ENCODE results near the gene CEND1. TPM values are rescaled to one million over a fixed set of nuclear protein-coding genes. Genes with fewer than 3 reads are reported as not detected.
A peak's percentile ranks its signal among the peaks of the same experiment; 100 is the strongest.

CEND1 gene
- total RNA-seq, 2 donors from 2014 or later = not detected

DNA sequence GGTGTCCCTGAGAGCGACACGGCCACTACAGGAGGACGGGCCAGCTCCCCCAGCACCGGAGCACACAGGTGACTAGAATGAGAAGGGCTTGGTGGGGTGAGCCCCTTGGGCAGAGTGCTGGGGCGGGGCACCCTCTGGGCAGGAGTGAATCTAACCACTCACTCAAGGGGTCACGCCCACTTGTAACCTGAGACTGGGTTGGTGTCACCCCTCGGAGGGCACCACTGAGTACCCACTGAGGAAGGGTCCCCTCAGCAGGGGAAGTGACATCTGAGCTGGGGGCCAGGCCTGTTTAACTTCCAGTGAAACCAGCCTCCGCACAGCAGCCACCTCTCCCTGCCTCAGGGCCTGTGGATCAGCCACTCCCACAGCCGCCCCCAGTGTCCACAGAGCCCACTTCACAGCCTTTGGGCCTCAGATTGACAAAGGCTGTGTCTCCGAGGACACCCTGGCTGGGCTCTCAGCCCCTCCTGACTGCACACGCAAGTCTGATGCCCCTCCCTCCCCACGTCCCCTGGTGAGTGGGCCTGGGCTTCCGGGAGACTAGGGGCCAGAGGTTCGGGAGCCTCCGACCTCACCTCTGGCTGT, 18.2 kb downstream of the CEND1 start:
- intact Hi-C loops (cut with DNase I) = no loop called here
- DNase-seq (ENCODE audit: low spot score) = peak; percentile 66

DNA sequence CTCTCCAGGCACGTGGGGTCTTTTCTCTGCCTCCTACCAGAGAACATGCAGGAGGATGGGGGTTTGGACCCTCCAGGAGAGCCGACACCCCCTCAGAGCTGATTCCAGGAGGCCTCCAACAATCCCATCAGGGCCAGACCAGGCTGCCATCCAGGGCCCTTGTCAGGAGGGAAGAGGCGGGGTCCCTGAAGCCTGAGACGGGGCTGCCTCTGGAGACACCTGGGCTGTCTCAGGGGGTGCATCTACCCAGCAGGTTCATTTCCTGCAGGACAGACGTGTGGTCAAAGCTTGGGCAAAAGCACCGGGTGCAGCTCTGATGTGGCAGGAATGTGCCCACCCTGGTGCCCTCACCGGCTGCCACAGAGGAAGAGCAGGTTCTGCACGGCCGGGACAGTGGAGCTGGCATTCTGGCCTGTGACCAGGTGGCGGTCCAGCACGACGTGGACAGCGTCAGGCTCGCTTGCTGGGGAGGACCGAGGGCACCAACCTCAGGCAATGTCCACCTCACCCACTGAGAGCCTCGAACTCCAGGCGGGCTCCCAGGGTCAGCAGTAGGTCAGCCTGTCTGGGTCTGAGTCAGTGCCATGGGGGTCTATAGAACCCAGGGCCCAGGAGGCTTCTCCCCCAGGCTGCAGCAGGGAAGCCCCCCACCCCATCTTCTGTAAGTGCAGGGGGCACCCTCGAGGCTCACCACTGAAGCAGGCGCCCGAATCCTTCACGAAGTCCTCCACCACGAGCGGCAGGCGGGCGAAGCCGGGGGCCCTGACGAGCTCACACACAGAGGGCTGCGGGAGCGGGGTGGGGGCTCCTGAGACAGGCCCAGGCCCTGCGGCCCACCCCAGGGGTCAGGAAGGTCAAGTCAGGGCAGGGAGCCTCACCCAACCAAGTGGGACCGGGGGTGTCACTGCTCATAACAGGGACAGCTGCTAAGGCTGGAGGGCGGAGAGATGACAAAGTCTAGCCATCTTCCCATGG, 19.0 kb downstream of the CEND1 start:
- peak; percentile 73 for DNase-seq (ENCODE audit: low spot score)

DNA sequence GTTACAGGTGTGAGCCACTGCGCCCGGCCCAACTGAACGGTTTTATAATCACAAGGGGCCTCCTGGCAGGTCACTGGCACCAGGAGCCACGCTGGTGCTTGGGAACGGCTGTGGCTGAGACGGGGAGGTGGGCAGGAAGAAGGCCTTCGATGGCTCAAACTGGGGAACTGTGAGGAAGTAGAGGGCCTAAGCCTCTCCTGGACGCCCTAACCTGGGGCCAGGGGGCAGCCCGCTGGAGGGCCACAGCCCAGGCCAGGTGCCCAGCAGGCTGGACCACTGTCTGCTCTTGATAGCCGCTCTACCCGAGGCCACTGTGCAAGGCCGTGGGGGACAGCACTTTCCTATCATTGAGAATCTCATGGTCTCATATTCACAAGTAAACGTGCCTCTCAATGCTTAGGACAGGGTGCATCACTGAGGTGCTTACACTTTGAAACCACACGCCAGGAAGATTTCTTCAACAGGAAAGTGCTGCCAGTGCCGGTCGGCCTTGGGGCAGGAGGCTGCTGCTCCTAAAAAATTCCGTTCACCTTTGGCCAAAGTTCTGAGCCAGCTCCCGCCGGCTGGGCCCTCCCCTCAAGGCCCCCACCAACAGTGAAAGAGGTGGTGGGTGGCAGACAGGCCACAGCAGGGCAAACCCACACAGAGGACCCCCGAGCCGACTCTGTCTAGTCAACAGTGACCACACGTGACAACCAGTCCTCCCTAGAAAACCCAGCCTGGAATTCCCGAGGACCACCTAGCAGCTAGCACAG, 19.8 kb downstream of the CEND1 start:
- peak; percentile 66 for DNase-seq (ENCODE audit: low spot score)
- intact Hi-C loops (cut with DNase I) = no loop called here

More for the DNA sequence above, 19.0 kb downstream of the CEND1 start:
- intact Hi-C loops (cut with DNase I) = no loop called here

DNA sequence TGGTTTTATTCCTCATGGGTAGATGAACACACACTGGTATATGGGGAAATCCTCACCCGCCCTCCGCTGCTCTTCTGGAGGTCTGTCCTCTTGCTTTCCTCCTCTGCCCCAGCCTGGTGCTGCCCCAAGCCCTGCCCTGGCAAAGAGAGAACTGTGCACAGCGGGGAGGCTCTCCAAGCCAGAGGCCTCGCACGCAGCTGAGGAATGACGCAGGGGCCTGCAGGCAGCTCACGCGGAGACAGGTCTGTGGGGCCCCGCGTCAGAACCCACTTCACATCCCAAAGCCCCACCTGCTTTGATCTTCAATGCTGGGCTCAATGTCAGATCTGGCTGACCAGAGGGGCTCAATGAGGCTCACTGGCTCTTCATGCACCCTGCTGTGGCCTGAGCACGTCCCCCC, 22.7 kb downstream of the CEND1 start:
- intact Hi-C loops (cut with DNase I) = no loop called here
- DNase-seq (ENCODE audit: low spot score) = no peak

- no peak for DNase-seq (ENCODE audit: low spot score)
- intact Hi-C loops (cut with DNase I) = no loop called here
Measured at GRCh38 chr11:766936-767210, 23.0 kb downstream of the CEND1 start.

DNA sequence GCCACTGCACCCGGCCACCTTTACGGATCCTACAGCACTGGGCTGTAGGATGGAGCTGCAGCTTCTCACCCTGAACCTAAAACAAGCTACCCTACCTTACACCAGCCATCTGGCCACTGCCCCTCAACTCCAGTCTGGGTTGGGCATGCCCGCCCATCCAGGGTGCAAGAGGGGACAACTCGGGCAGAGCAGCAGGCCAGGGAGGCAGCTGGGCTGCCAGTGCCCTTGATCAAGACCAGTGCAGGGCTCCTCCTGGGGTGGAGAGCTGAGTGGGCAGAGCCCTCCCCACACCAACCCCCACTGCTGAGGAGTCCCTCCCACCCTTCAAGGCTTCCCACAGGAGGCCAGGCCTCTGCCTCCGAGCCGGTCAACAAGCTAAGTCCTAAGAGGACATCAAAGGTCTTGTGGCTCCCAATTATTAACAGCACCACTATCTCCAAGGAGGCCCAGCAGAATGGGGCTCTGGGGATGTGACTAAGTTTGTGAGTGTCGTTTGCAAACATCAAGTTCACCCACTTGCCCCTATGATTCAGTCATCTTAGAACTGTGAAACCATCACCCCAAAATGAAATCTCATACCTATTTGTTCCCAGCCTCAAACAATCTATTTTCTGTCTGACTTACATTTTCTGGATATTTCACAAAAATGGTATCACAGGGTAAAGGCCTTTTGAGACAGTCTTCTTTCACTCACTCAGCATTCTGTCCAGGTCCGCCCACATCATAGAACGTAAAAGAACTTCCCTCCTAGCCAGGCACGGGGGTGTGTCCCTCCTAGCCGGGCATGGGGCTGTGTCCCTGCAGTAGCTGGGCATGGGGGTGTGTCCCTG, 23.6 kb downstream of the CEND1 start:
- intact Hi-C loops (cut with DNase I) = no loop called here
- DNase-seq (ENCODE audit: low spot score) = no peak

- DNase-seq (ENCODE audit: low spot score) = no peak
- intact Hi-C loops (cut with DNase I) = no loop called here
Measured at GRCh38 chr11:765802-766091, 24.1 kb downstream of the CEND1 start.

- intact Hi-C loops (cut with DNase I) = no loop called here
- no peak for DNase-seq (ENCODE audit: low spot score)
Measured at GRCh38 chr11:765025-765801, 24.7 kb downstream of the CEND1 start.

DNA sequence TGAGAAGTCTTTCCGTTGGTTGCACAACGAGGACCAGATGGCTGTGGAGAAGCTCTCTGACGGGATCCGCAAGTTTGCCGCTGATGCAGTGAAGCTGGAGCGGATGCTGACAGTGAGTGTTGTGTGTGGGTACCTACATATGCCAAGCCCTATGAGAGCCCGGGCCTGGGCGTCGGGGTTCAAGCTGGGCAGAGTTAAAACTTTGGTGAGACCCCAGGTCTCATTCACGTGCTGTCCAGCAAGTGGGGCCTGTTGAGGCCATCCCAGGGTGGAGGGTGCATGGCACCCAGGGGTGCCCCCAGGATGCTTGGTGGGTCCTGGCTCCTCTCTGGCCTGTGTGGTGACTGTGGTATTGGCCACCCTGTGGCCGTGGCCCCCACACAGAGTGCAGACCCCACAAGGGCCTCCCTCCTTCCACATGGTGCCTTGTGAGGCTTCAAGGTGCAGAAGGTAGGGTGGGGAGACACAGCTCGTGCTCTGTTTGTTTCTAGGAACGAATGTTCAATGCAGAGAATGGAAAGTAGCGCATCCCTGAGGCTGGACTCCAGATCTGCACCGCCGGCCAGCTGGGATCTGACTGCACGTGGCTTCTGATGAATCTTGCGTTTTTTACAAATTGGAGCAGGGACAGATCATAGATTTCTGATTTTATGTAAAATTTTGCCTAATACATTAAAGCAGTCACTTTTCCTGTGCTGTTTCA, 25.4 kb downstream of the CEND1 start:
- DNase-seq (ENCODE audit: low spot score) = no peak
- intact Hi-C loops (cut with DNase I) = no loop called here

GRCh38 chr11:763549-764321, 26.2 kb downstream of the CEND1 start:
- intact Hi-C loops (cut with DNase I) = no loop called here
- no peak for DNase-seq (ENCODE audit: low spot score)

DNA sequence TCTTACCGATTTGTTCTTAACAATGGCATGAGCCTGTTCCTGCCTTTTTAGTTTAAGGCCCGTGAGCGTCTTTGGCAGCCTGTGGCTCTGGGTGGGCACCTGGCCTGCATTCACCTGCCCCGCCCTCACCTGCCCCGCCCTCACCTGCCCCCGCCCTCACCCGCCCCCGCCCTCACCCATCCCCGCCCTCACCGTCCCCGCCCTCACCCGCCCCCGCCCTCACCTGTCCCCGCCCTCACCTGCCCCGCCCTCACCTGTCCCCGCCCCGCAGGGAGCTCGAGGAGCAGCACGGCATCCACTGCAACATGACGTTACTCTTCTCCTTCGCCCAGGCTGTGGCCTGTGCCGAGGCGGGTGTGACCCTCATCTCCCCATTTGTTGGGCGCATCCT, 26.8 kb downstream of the CEND1 start:
- no peak for DNase-seq (ENCODE audit: low spot score)
- intact Hi-C loops (cut with DNase I) = no loop called here

- no peak for DNase-seq (ENCODE audit: low spot score)
- intact Hi-C loops (cut with DNase I) = no loop called here
Measured at GRCh38 chr11:762421-763072, 27.3 kb downstream of the CEND1 start.

DNA sequence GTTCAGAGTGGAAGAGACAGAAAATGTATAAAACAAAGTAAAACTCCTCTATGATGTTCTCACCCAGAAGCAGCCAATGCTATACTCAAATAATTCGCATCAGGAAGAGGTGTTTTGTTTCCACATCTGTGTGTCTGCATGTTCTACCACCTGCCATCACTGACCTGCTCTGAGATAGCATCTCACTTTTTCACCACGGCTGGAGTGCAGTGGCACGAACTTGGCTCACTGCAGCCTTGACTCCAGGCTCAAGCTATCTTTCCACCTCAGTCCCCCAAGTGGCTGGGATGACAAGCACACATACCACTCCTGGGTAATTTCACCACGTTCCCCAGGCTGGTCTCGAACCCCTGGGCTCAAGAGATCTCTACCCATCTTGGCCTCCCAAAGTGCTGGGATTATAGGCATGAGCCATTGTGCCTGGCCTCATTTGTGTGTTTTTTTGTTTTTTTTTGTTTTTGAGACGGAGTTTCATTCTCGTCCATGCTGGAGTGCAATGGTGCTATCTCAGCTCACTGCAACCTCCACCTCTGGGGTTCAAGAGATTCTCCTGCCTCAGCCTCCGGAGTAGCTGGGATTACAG, 28.3 kb downstream of the CEND1 start:
- DNase-seq (ENCODE audit: low spot score) = no peak
- intact Hi-C loops (cut with DNase I) = no loop called here

GRCh38 chr11:760236-760635, 29.7 kb downstream of the CEND1 start:
- no peak for DNase-seq (ENCODE audit: low spot score)
- intact Hi-C loops (cut with DNase I) = no loop called here

DNA sequence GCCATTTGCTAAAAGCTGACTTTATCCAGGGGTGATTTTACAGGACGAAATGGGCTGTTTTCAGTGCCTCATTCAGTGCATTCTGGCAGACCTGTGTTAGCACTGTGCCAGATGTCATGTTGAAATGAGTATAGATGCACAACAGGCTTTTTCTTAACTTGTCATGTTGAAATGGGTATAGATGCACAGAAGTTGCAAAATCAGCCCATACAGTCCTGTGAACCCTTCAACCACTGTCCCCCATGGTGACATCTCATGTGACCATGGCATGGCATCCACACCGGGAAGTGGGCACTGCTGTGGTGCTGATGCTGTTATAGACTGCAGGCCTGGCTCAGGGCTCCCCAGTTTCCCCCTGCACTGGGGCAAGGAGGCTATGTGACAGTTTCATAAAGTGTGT, 40.2 kb downstream of the CEND1 start:
- intact Hi-C loops (cut with DNase I) = loop anchor here in 1 of 2 donors (10.0 kb wide), 1 partner anchor 55 kb away; the partner anchor contains the start of genes PIDD1 and RPLP2

GRCh38 chr11:748007-748359, 41.9 kb downstream of the CEND1 start:
- intact Hi-C loops (cut with DNase I) = loop anchor here in 1 of 2 donors (10.0 kb wide), 1 partner anchor 57 kb away; the partner anchor contains the start of genes PIDD1 and RPLP2
- DNase-seq (ENCODE audit: low spot score) = no peak

More for the DNA sequence above, 40.2 kb downstream of the CEND1 start:
- no peak for DNase-seq (ENCODE audit: low spot score)
